Upper lobe of left lung (tissue), 4 donors: ENCODE results near the gene ARHGAP19.

ENCODE experiments used
- EP300 ChIP-seq, 4 donors: sonication (generic); formaldehyde crosslinking; IDR thresholded peaks; one replicate each; pipeline ENCODE4 v1.5.1; 2017; ENCODE audit warnings: antibody characterized with exemption in 4 of 4, control low read depth in 2 of 4
- TF ChIP-seq, protein P1 (sequence below), 6 experiments: fragments of 450-650 bp in 4 of 6; fragments of 200-600 bp in 2 of 6; sonication (generic) in 2 of 6; IDR thresholded peaks; one replicate each; pipeline ENCODE4 v1.5.1; 2016 to 2019; ENCODE audit warnings: antibody characterized with exemption in 6 of 6

DNA sequence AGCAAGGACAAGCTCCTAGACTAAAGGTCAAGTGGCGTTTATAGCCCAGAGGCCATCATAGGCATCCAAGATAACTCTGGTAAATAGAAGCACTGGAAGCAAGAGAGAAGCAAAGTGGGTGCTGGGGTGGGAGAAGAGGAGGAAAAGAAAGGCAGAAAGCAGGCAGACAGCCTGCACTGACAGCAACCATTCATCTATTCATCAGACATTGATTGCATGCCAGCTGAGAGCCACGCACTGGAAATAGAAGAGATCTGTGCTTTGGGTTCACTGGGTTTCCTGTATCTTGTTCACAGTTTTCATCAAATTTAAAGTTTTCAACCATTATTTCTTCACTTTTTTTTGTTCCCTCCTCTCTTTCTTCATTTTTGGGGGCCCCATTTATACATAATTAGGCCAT, 102.0 kb downstream of the ARHGAP19 start:
- TF ChIP-seq, protein P1, sequence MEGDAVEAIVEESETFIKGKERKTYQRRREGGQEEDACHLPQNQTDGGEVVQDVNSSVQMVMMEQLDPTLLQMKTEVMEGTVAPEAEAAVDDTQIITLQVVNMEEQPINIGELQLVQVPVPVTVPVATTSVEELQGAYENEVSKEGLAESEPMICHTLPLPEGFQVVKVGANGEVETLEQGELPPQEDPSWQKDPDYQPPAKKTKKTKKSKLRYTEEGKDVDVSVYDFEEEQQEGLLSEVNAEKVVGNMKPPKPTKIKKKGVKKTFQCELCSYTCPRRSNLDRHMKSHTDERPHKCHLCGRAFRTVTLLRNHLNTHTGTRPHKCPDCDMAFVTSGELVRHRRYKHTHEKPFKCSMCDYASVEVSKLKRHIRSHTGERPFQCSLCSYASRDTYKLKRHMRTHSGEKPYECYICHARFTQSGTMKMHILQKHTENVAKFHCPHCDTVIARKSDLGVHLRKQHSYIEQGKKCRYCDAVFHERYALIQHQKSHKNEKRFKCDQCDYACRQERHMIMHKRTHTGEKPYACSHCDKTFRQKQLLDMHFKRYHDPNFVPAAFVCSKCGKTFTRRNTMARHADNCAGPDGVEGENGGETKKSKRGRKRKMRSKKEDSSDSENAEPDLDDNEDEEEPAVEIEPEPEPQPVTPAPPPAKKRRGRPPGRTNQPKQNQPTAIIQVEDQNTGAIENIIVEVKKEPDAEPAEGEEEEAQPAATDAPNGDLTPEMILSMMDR (IDR thresholded peaks at IDR 0.05) = no peak
- no peak for TF ChIP-seq EP300 (IDR thresholded peaks at IDR 0.05)
